Measurements from ENCODE around the gene SPN.
"Not testable (repeated sequence)": the region's sequence is repeated elsewhere in the genome, so short reads cannot be mapped to it uniquely, and the experiment has no call there.

Gene SPN

DNA sequence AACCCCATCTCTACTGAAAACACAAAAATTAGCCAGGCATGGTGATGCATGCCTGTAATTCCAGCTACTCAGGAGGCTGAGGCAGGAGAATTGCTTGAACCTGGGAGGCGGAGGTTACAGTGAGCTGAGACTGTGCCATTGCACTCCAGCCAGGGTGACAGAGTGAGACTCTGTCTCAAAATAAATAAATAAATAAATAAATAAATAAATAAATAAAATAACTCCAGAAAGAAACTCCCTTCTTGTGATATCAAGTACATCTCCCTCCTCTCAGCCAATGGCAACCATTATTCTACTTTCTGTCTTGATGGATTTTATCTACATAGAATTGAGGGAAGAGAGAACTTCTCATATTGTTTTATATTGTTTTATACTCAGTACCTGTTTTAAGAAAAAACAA, 44.1 kb downstream of the SPN start:
- DNase-seq = not testable (repeated sequence)

- no peak for DNase-seq
These were observed 46.0 kb downstream of the SPN start for GRCh38 chr16:29708917-29709600.

GRCh38 chr16:29709657-29710056, 46.6 kb downstream of the SPN start:
- not testable (repeated sequence) for DNase-seq

DNA sequence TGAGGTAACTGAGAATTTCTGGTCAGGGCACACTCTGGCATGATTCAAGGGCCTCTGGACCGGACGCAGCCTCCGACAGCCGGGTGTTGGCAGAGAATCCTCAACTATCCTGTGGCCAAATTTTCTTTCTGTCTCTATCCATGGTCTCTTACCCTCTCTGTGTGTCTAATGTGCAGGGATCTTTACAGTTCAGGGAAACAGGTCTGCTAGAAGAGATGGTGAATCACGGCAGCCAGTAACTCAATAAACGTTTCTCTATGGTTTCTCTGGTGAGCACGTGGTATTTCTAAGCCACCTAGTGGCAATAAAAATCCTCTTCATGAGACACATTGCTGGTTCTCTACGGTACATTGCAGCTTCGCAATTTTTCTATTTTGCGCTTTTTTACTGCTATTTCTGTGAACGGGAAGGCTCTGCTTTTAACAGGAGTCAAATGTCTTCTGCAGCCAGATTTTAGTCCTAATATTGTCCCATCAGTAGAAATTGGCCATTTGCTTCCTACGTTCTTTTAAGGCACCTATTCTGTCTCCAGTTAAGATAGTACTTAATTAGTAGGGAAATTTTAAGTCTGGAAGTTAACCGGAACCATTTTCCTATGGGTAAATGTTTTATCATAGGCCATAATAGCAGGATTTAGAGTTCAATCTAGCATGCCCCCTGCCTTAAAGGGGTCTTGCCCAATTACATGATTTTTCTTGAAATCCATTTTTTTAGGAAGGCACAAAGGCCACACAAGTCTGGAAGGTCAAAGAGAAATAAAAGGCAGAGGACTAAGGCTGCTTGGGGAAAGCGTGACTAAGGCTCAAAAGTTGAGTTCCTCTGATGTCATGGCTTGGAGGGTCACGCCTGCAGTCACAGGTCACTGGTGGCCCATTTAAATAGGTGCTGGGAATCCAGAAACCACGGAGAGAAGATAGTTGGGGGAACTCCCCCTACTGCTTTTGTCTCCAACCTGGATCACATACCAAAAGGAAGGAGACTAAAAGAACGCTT, 47.5 kb downstream of the SPN start:
- DNase-seq = no peak

GRCh38 chr16:29712809-29713208, 49.8 kb downstream of the SPN start:
- no peak for DNase-seq

DNA sequence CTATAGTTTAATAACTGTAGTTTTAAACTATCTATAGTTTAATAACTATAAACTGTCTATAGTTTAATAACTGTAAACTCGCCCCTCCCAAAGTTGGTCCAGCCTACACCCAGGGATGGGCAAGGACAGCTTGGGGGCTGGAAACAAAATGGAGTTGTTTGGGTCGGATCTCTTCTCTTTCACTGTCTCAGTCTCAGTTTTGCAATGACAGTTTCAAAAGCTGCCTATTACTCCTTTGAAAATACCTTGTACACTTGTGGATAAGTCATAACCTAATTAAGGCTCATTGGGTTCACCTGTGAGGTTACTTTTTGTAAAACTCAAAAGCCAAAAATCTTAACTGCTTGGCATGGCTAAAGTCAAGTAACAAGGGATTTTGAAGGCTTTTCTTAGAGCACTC, 51.3 kb downstream of the SPN start:
- no peak for DNase-seq

DNA sequence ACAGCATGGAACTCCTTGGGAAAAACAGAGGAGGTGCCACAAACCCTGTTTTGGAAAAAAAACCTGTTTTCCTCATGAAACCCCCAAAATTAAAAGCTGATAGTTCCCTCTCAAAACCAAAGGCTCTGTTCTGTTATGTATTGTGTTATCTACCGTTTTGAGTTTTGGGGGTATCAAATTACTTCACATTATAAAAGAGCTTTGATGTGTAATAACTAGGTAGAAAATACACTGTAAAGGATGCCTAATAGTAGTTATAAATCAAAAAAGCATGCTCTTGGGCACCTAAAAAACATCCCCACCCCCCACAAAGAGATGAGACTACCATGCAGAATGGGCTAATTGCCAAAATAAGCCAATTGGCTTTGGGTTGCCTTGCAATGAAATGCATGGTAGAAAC, 51.9 kb downstream of the SPN start:
- DNase-seq = no peak

- DNase-seq = no peak
These were observed 54.1 kb downstream of the SPN start for GRCh38 chr16:29717113-29717512.

DNA sequence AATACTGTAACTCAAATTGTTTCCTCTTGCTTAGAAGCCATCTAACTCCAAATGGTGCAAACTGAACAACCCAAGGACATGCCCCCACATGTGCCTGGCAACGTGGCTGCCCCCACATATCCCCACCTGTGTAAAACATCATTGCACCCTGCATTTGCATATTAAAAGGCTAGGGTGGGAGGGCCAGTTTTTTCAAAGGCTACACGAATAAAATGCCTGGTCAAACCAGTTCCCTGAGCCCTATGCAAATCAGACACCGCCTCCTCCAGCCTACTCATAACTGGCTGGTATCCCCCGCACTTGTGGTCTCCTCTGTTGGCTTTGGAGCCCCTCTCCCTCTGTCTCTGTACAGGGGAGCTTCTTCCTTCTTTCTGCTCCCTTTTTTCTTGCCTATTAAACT, 56.0 kb downstream of the SPN start:
- DNase-seq = no peak
